ENCODE results near the gene WWTR1. TPM values are rescaled to one million over a fixed set of nuclear protein-coding genes. Genes with fewer than 3 reads are reported as not detected.

WWTR1 gene
- polyA plus RNA-seq, 5 donors = 69.2 to 127 (median 107) TPM

GRCh38 chr3:149535333-149535685 is 122.5 kb downstream of the WWTR1 start:
- DNase-seq = no peak

- DNase-seq = peak in 1 of 2 donors; percentile 50
These were observed 123.0 kb downstream of the WWTR1 start for GRCh38 chr3:149534671-149535332.

DNA sequence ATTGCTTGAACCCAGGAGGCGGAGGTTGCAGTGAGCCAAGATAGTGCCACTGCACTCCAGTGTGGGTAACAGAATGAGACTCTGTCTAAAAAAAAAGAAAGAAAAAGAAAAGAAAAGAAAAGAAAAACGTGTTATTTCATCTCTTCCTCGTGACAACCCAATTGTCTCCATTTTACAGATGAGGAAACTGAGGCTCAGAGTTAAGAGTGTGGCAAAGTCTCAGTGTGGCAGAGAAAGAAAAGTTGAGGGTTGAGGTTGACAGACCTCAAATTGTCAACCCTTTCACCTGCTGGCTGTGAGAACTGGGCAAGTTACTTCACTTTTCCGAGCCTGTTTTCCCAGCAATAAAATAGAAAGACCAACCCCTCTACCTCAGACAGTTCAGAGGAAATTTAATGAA is 123.7 kb downstream of the WWTR1 start:
- no peak for DNase-seq

GRCh38 chr3:149532489-149533180 is 125.2 kb downstream of the WWTR1 start:
- no peak for DNase-seq

GRCh38 chr3:149529099-149529498 is 128.7 kb downstream of the WWTR1 start:
- no peak for DNase-seq

GRCh38 chr3:149528340-149528650 is 129.5 kb downstream of the WWTR1 start:
- no peak for DNase-seq

DNA sequence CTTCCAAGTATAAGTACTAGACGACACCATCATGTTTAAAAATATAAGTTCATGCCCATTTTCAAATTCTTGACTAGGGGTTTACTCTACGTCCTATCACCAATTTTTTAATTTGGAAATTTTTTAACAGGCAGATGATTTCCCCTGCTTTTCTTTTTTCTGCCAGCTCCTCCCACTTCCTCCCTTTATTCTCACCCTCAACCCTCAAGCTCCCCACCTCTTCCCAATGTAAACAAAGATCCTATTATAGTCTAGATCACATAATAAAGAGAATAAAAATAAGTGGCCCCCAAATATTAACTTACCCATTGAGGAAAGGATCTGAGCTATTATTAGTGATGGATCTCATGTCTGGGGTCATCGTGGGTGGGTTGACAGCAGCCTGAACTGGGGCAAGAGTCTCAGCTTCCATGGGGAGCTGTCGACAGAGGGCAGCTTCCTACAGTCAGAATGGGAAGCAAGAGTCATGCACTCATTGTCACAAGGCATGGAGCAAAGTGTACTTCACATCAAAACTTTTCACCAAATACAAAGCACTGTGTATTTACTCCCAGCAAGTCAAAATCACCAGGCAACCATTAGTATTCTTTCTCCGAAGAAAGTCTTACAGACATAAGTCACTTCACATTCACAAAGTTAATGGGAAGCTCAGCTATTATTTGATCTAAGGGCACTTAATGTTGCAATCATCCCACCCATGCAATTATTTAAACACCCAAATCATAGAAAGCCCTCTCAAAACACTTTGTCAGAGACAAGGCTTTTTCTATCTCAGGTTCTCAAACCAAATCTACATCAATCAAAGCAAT is 130.1 kb downstream of the WWTR1 start:
- no peak for DNase-seq

- no peak for DNase-seq
These were observed 134.1 kb downstream of the WWTR1 start for GRCh38 chr3:149523512-149524299.

DNA sequence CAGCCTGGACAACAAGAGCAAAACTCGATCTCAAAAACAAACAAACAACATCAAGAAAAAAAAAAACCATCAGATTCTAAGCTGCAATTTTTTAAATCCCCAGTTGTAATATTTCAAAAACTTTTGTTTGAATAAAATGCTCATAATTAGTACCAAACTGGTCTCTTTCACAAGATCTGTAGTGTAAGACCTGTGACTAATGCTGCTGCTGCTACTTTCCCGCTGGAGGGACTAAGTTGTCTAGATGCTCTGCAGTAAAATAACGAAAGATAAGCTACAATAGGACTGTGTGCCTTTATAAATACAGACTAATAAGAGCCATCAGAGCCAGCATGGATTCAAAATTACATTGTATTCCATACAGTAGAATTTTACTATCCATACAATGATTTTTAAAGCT is 137.9 kb downstream of the WWTR1 start:
- no peak for DNase-seq

- no peak for DNase-seq
These were observed 140.9 kb downstream of the WWTR1 start for GRCh38 chr3:149516920-149517319.

DNA sequence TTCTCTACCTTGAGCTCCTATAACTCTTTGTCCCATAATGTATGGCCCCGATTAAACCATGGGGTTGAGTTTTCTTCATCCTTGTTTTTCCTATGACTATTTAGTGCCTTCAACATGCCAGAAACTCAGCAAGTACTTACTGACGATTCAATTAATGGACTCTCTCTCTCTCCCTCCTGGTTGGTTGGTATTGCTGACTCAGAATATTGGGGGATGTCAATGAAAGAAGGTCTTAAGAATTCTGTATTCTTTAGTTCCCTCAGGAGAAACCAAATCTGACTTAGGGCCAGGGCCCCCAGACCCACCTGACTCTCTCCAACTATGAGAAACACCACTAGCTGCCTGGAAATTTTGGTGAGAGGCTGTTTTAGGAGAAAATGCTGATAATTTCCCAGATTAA is 142.6 kb downstream of the WWTR1 start:
- no peak for DNase-seq

- no peak for DNase-seq
These were observed 143.4 kb downstream of the WWTR1 start for GRCh38 chr3:149514471-149514870.

- DNase-seq = peak; percentile 38 to 50
These were observed 145.6 kb downstream of the WWTR1 start for GRCh38 chr3:149512073-149512782.

DNA sequence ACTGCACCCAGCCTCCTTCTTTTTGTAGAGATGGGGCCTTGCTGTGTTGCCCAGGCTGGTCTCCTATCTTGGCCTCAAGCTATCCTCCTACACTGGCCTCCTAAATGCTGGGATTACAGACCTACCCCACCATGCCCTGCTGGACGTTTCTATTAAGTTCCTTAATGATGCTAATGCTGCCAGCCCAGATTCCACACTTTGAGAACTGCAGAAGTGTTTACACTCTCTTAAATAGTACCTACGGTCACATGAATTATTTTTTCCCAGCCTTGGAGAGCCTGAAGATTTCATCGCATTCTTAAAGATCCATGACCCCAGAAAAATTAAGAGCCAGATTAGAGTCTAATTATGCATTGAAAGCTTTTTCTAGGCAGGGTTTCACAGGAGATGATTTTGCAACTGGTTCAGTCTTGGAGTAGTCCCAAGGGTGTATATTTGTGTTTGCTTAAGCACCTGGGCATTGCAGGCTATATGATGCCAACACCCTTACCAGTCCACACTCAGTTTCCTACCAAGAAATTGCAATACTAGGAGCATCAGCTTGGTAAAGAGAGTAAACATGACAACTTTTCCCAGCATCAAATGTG is 146.7 kb downstream of the WWTR1 start:
- no peak for DNase-seq

DNA sequence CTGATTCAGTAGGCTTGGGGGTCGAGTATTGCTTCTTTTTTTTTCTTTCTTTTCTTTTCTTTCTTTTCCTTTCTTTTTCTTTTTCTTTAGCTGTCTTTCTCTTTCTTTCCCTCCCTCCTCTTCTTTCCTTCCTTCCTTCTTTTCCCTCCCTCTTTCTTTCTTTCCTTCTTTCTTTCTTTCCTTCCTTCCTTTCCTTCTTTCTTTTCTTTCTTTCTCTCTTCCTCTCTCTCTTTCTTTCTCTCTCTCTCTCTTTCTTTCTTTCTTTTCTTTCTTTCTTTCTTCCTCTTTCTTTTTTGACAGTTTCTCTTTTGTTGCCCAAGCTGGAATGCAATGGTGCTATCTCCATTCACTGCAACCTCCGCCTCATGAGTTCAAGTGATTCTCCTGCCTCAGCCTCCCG is 147.3 kb downstream of the WWTR1 start:
- DNase-seq = no peak

DNA sequence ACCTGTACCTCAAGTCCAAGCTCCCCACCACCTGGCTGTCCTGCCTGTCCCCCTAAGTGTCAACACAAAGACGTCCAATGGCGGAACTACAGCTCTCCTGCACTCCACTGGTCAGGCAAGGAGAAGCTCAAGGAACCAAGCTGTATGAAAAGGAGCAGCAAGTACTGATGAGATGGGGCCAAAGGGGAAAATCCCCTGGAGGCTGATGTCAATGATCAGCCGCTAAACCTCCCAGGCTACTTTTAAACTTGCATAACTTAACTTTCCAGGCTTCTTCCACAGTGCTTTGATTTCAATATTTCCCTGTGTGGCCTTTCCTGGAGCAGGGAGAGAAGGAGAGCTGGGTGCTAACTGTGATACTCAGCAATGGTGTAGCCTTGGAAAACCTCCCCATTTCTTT is 148.3 kb downstream of the WWTR1 start:
- DNase-seq = no peak

DNA sequence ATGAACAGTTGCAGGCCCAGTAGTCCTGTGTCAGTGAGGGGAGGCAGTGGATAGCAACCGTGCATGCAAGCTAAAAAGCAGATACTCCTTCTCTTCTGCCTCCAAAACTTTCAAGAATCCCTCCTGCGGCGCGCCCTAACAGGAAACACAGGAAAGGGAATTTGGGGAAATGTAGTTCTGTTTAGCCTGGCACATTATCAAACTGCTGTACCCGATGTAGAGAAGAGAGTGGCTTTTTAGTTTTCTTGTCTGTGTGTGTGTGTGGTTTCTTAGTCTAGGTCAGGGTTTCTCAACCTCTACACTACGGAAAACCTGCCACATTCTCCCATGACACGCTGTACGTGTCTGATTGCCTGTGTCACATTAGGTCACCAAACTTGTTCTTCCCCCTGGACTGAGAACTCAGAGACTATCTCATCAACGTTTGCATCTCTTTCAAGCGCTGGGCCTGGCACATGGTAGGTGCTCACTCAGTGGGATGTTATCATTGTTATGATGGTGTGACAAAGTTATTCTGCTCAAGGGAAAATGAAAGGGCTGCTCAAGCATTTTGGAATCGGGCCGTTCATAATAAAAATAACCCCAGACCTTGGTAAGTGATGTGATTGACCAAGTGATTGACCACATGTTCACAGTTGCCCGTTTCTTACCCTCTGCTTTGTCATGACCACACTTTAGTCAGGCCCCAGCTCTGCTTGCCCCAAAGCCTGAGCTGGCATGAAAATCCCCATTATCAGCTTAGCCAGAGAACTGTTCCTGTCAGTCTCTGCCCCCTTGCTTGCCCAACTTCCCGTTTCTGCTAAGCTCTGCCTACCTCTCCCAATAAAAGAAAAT is 150.1 kb downstream of the WWTR1 start:
- DNase-seq = no peak

DNA sequence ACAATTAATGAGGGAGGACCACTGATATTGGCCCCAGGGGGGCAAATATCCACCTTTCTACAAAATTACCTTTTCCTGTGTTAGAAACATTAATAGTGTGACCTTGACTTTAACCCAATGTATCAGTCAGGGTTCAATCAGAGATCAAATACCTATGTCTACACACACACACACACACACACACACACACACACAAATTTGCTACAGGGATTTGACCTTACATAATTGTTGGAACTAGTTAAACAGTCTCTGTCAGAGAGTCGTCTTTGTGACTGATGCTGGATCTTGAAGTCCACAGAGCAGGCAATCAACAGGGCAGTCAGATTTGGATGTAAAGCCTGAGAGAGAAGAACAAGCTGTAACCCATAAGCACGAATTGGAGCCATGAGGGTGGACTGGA is 150.9 kb downstream of the WWTR1 start:
- no peak for DNase-seq

DNA sequence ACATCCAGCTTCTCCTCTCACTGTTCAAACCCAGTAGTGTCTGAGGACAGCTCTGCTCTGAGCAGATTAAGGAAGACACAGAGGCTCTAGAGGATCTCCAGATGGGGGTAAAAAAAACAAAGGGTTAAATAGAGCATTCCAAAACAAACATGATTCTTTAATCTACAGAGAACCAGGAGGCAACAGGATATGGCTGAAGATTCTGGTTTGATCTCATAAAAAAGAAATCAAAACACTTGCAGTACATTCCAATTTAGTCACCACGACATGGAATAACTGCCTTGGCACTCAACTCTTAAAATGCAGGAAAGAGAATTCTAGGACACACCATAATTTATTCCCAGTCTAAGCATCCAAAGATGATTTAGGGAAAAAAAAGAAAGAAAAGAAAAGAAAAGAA is 151.3 kb downstream of the WWTR1 start:
- no peak for DNase-seq

DNA sequence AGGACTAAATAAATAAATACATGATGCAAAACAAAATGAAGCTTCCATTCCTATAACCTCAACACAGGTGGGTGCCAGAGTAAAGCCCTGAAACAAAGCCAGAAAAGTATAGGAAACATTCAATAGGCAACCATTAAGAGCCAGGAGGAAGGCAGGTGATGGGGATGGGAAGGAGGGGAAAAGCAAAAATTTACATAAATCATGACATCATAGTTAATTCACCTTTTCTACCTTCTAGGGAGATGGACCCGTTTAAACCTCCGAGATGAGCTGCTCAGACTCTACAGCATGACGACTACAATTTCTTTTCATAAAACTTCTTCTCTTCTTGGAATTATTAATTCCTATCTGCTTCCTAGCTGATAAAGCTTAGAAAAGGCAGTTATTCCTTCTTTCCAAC is 155.4 kb downstream of the WWTR1 start:
- DNase-seq = no peak
